HG03354 (cell line): ENCODE results near the gene GSG1L.
"Not testable (repeated sequence)": the region's sequence is repeated elsewhere in the genome, so short reads cannot be mapped to it uniquely, and the experiment has no call there.

Source experiments
- ATAC-seq: cut with Tn5 transposase; IDR thresholded peaks from one replicate; pipeline ENCODE4 v1.9.1; 2021; ENCODE audit warnings: mild to moderate bottlenecking; ENCODE audit not compliant: unreplicated experiment, poor library complexity, severe bottlenecking

The GSG1L gene

GRCh38 chr16:27753563-27753962 is 310.0 kb downstream of the GSG1L start:
- ATAC-seq: no peak

GRCh38 chr16:27752241-27752640 is 311.3 kb downstream of the GSG1L start:
- no peak for ATAC-seq

- no peak for ATAC-seq
These were observed 311.8 kb downstream of the GSG1L start for GRCh38 chr16:27751676-27752075.

GRCh38 chr16:27751233-27751632 is 312.3 kb downstream of the GSG1L start:
- no peak for ATAC-seq

- ATAC-seq: no peak
These were observed 313.6 kb downstream of the GSG1L start for GRCh38 chr16:27749946-27750345.

DNA sequence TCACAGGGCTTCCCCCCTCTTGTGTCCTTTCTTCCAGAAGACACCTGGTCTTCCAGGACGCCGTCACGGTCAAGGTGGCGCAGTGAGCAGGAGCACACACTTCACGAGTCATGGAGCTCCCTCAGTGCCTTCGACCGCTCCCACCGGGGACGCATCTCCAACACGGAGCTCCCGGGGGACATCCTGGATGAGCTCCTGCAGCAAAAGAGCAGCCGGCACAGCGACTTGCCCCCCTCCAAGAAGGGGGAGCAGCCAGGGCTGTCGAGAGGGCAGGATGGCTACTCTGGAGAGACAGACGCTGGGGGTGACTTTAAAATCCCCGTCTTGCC is 314.0 kb downstream of the GSG1L start:
- no peak for ATAC-seq

DNA sequence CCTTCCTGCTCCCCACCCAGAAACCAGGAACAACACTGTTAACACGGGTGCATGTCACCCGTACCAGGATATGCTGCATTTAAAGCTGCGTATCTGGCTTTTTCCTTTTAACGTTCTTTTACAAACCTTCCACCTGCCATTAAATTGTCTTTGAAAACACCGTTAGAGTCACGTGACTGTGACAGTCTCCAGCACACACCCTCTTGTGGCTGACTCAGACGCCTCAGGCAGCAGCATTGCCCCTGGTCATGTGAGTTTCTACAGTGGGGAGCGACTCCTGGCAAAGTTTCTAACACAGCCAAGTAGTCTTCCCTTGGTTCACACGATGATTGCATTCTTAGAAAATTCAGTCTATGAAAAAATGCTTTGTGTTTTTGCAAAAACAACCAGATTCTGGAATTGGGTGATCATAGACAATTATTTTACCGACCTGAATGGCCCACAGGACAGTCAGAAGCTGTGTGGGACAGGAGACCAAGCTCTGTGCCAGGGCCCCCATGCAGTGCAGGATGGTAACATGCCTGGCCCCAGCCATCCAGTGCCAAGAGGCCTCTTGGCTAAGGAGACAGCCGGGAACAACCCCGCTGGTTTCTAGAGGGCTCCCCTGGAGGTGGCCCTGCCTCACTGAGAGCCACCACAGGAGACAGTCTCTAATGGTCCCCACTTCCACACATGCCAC is 314.5 kb downstream of the GSG1L start:
- no peak for ATAC-seq

GRCh38 chr16:27747946-27748345 is 315.6 kb downstream of the GSG1L start:
- ATAC-seq: no peak

- no peak for ATAC-seq
These were observed 317.2 kb downstream of the GSG1L start for GRCh38 chr16:27746076-27746855.

DNA sequence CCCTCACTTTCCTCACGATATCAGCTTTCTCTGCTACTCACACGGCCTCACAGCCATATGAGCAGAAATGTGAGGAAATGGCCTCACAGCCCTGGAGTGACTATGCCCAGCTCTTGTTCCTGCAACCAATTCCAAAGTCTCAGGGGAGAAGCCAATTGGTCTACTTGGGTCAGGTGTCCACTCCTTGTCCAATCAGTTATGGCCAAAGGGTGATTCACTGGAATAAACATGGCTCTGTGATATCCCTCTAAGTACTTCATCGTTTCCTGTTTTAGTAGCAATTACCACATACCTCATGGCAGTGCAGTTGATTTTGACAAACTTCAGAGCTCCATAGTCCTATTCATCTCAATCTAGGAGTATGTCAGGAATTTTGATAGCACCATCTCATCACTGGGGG is 318.2 kb downstream of the GSG1L start:
- ATAC-seq: no peak

GRCh38 chr16:27743963-27744362 is 319.6 kb downstream of the GSG1L start:
- ATAC-seq: no peak

GRCh38 chr16:27743001-27743400 is 320.5 kb downstream of the GSG1L start:
- ATAC-seq: not testable (repeated sequence)

- ATAC-seq: no peak
These were observed 321.2 kb downstream of the GSG1L start for GRCh38 chr16:27742333-27742732.

DNA sequence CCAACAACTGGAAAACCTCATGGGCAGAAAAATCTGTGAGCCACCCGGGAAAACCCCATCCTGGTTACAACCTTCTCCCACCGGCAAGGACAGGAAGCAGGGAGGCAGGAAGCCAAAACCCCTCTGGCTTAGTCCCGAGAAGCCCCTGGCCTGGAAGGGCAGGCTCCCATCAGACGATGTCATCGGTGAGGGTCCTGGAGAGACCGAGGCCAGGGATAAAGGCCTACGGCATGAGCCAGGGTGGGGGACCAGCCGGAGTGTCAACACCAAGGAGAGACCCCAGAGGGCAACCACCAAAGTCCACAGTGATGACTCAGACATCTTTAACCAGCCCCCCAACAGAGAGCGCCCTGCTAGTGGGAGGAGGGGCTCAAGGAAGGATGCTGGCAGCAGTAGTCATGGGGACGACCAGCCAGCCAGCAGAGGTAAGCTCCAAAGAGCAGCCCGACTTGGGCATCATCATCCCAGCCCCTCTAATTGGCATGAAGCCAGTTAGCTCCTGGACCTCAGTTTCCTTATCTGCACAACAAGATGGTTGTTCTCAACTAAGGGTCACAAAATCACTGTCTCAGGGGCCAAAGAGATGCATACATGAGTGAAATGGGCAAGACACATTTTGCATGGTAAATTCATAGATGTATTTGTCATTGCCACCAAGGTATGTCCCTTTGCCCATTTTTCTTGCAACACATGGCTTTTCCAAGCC is 322.9 kb downstream of the GSG1L start:
- no peak for ATAC-seq

- ATAC-seq: no peak
These were observed 323.7 kb downstream of the GSG1L start for GRCh38 chr16:27739606-27740357.

DNA sequence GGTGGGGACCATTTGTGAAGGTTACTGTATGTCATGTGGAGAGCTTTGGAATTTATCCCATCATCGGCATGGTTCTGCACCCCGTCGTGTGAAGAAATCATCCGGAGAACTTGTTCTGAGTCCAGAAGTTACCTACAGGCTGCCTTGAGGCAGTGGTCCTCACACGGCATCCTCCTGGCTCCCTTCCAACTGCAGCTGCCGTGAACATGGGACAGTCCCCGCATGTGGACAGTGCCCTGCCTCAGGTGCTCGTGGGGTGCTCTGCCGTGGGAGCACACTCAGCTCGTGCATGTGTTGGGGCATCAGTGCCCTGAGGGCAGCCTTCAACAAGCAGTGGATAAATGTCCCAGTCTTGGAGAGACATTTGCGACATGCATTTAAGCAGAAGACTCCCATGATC is 324.9 kb downstream of the GSG1L start:
- no peak for ATAC-seq
